Measurements from ENCODE around the gene ISCA1. TPM values are rescaled to one million over a fixed set of nuclear protein-coding genes. Genes with fewer than 3 reads are reported as not detected.

Gene ISCA1
- total and polyA plus RNA-seq, 2 of the 8 experiments (the other 6 are each of a cell fraction or from before 2014, with no cell fraction given): 35.0 to 40.0 TPM

- no peak for TF ChIP-seq FOSL1 (IDR thresholded peaks at IDR 0.05; ENCODE audit: insufficient read depth, low read depth, low read length)
- peak; percentile 99 for TF ChIP-seq TAF1 (IDR thresholded peaks at IDR 0.05; ENCODE audit: low read depth, low read length)
- TF ChIP-seq CREB1 (IDR thresholded peaks at IDR 0.05): peak; percentile 95
- no peak for TF ChIP-seq HDAC2 (IDR thresholded peaks at IDR 0.05; ENCODE audit: borderline replicate concordance in 1 of 2, low read depth in 2 of 2, low read length in 2 of 2)
- TF ChIP-seq YY1 (IDR thresholded peaks at IDR 0.05; ENCODE audit: low read depth, low read length): 0 out of 2 replicates have a peak, but pooled peaks have one; percentile 18
- TF ChIP-seq EGR1 (IDR thresholded peaks at IDR 0.05; ENCODE audit: borderline replicate concordance, low read depth, low read length): no peak; the same call in 1 of the 2 replicates
- TF ChIP-seq BCL11A (IDR thresholded peaks at IDR 0.05; ENCODE audit: low read depth in 2 of 2, low read length in 2 of 2): no peak
- TF ChIP-seq, protein P1, sequence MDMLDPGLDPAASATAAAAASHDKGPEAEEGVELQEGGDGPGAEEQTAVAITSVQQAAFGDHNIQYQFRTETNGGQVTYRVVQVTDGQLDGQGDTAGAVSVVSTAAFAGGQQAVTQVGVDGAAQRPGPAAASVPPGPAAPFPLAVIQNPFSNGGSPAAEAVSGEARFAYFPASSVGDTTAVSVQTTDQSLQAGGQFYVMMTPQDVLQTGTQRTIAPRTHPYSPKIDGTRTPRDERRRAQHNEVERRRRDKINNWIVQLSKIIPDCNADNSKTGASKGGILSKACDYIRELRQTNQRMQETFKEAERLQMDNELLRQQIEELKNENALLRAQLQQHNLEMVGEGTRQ (IDR thresholded peaks at IDR 0.05; ENCODE audit: low read length): no peak
- no peak for TF ChIP-seq BRCA1 (IDR thresholded peaks at IDR 0.05; ENCODE audit: low read depth, low read length)
- TF ChIP-seq SP2 (IDR thresholded peaks at IDR 0.05; ENCODE audit: low read length): no peak
- TF ChIP-seq KDM5A (IDR thresholded peaks at IDR 0.05; ENCODE audit: low read length): no peak
Observed at GRCh38 chr9:86282077-86282978, at the start of gene ISCA1 (continued).

All from H1 (cell line).